CD4-positive, alpha-beta T cell treated with Interleukin-15 for 1 hour (primary cell): ENCODE results near the gene FEM1A.
"Not testable (repeated sequence)": the region's sequence is repeated elsewhere in the genome, so short reads cannot be mapped to it uniquely, and the experiment has no call there.

Experiments
- DNase-seq: peaks from one replicate; pipeline ENCODE4 v3.0.0-alpha.2; 2020

The FEM1A gene

GRCh38 chr19:4791183-4792018 is at the start of gene FEM1A:
Gene FEM1A (plus strand): TSS chr19:4791734. CDS start chr19:4791855, 121 bp downstream.
- peak; percentile 100 for DNase-seq

- DNase-seq = no peak
Observed at GRCh38 chr19:4742723-4743646, 48.5 kb upstream of the FEM1A start.

GRCh38 chr19:4744451-4745174 is 46.9 kb upstream of the FEM1A start:
- no peak for DNase-seq

- not testable (repeated sequence) for DNase-seq
Observed at GRCh38 chr19:4745175-4745574, 46.4 kb upstream of the FEM1A start.

- DNase-seq = no peak
Observed at GRCh38 chr19:4745986-4746385, 45.5 kb upstream of the FEM1A start.

- no peak for DNase-seq
Observed at GRCh38 chr19:4748185-4748584, 43.3 kb upstream of the FEM1A start.

GRCh38 chr19:4748589-4748988 is 42.9 kb upstream of the FEM1A start:
- DNase-seq = no peak

- no peak for DNase-seq
Observed at GRCh38 chr19:4749870-4750590, 41.5 kb upstream of the FEM1A start.

GRCh38 chr19:4754248-4754647 is 37.3 kb upstream of the FEM1A start:
- DNase-seq = no peak

- DNase-seq = no peak
Observed at GRCh38 chr19:4755459-4755858, 36.1 kb upstream of the FEM1A start.

- DNase-seq = no peak
Observed at GRCh38 chr19:4758082-4758481, 33.5 kb upstream of the FEM1A start.

- DNase-seq = no peak
Observed at GRCh38 chr19:4758659-4759058, 32.9 kb upstream of the FEM1A start.

GRCh38 chr19:4759388-4760284 is 31.9 kb upstream of the FEM1A start:
- DNase-seq = peak; percentile 86

GRCh38 chr19:4760285-4760650 is 31.3 kb upstream of the FEM1A start:
- no peak for DNase-seq

- no peak for DNase-seq
Observed at GRCh38 chr19:4763021-4763420, 28.5 kb upstream of the FEM1A start.

- DNase-seq = no peak
Observed at GRCh38 chr19:4764393-4764660, 27.2 kb upstream of the FEM1A start.

- peak; percentile 67 for DNase-seq
Observed at GRCh38 chr19:4768934-4769777, 22.4 kb upstream of the FEM1A start.

GRCh38 chr19:4772566-4772965 is 19.0 kb upstream of the FEM1A start:
- DNase-seq = no peak

GRCh38 chr19:4773047-4773640 is 18.4 kb upstream of the FEM1A start:
- no peak for DNase-seq

- no peak for DNase-seq
Observed at GRCh38 chr19:4774136-4774535, 17.4 kb upstream of the FEM1A start.
